PC-9 (cell line): ENCODE measurements around the gene RBM33. TPM values are rescaled to one million over a fixed set of nuclear protein-coding genes. Genes with fewer than 3 reads are reported as not detected.
A peak's percentile ranks its signal among the peaks of the same experiment; 100 is the strongest.

Experiments
- BruUV-seq: library from RNA; stranded (reverse); fragments of 400-500 nt; replicated peaks from 2 replicates; lab custom pipeline; 2021; lab: Mats Ljungman, UMichigan
- CTCF ChIA-PET: fragments of 300-600 bp; sonication (Branson Sonifier 250); formaldehyde crosslinking; loops from one replicate; lab custom pipeline; 2022; ENCODE audit warnings: antibody characterized with exemption; lab: Charles Lee
- POLR2A ChIA-PET: fragments of 300-600 bp; sonication (Branson Sonifier 250); formaldehyde crosslinking; loops from one replicate; lab custom pipeline; 2022; ENCODE audit warnings: antibody characterized with exemption; ENCODE audit not compliant: unreplicated experiment; lab: Charles Lee
- DNase-seq, 2 experiments: peaks; one replicate each; pipeline versions ENCODE4 v3.0.0 to v3.0.0-alpha.2; 2015 to 2022; ENCODE audit warnings: mixed read lengths in 1 of 2
- H2AFZ ChIP-seq: fragments of 200-600 bp; sonication (generic); 2 replicates; pipeline ENCODE4 v1.8.1; 2017; ENCODE audit warnings: antibody characterized with exemption
- H3F3A ChIP-seq: fragments of 200-600 bp; sonication (generic); 2 replicates; pipeline ENCODE4 v1.8.1; 2017; ENCODE audit warnings: antibody characterized with exemption, mild to moderate bottlenecking, low read depth; ENCODE audit not compliant: insufficient read depth
- H3K27ac ChIP-seq: fragments of 200-600 bp; sonication (generic); 2 replicates; pipeline ENCODE4 v1.6.1; 2016; ENCODE audit warnings: mixed run types
- H3K27me3 ChIP-seq: fragments of 200-600 bp; sonication (generic); 2 replicates; pipeline ENCODE4 v1.6.1; 2016; ENCODE audit warnings: low read depth, mixed run types; ENCODE audit not compliant: insufficient read depth
- H3K36me3 ChIP-seq: fragments of 200-600 bp; sonication (generic); 2 replicates; pipeline ENCODE4 v1.6.1; 2016; ENCODE audit warnings: low read depth, mixed run types
- H3K4me1 ChIP-seq: fragments of 200-600 bp; sonication (generic); replicated peaks from 2 replicates; pipeline ENCODE4 v1.6.1; 2016; ENCODE audit warnings: mixed run types; ENCODE audit not compliant: insufficient read depth
- H3K4me2 ChIP-seq: fragments of 200-600 bp; sonication (generic); 2 replicates; pipeline ENCODE4 v1.6.1; 2017; ENCODE audit warnings: mixed run types
- H3K4me3 ChIP-seq: fragments of 200-600 bp; sonication (generic); 2 replicates; pipeline ENCODE4 v1.6.1; 2016; ENCODE audit warnings: mixed run types
- H3K79me2 ChIP-seq: fragments of 200-600 bp; sonication (generic); 2 replicates; pipeline ENCODE4 v1.6.1; 2017; ENCODE audit warnings: low read depth, mixed run types
- H3K9me2 ChIP-seq: fragments of 200-600 bp; sonication (generic); 2 replicates; pipeline ENCODE4 v1.8.1; 2017; ENCODE audit warnings: mild to moderate bottlenecking; ENCODE audit not compliant: insufficient read depth
- H3K9me3 ChIP-seq: fragments of 200-600 bp; sonication (generic); 2 replicates; pipeline ENCODE4 v1.8.1; 2016; ENCODE audit warnings: low read depth; ENCODE audit not compliant: insufficient read depth
- H4K20me1 ChIP-seq: fragments of 200-600 bp; sonication (generic); 2 replicates; pipeline ENCODE4 v1.8.1; 2017; ENCODE audit not compliant: insufficient read depth
- EZH2 ChIP-seq: fragments of 200-600 bp; sonication (generic); IDR thresholded peaks from 2 replicates; pipeline ENCODE4 v1.8.0; 2017; ENCODE audit warnings: antibody characterized with exemption, low read depth
- intact Hi-C: fragments of 100-400 bp; cut with micrococcal nuclease; formaldehyde crosslinking; loops from one replicate; pipeline ENCODE4 v1.10.0; 2022; ENCODE audit not compliant: unreplicated experiment
- total RNA-seq: library from RNA; stranded (reverse); gene quantifications from 2 replicates; pipeline ENCODE4 v1.2.3, GENCODE V29; 2021
- TF ChIP-seq, protein P1 (sequence below): fragments of 200-600 bp; sonication (generic); conservative IDR thresholded peaks from 2 replicates; pipeline ENCODE4 v1.6.1; 2017; ENCODE audit warnings: mixed run types, antibody characterized with exemption, mild to moderate bottlenecking, moderate library complexity

RBM33 gene
- total RNA-seq, 1 experiment from 2014 or later = 85.7 TPM

- POLR2A ChIA-PET = no interaction called here
- TF ChIP-seq EZH2 = no peak
- TF ChIP-seq, protein P1, sequence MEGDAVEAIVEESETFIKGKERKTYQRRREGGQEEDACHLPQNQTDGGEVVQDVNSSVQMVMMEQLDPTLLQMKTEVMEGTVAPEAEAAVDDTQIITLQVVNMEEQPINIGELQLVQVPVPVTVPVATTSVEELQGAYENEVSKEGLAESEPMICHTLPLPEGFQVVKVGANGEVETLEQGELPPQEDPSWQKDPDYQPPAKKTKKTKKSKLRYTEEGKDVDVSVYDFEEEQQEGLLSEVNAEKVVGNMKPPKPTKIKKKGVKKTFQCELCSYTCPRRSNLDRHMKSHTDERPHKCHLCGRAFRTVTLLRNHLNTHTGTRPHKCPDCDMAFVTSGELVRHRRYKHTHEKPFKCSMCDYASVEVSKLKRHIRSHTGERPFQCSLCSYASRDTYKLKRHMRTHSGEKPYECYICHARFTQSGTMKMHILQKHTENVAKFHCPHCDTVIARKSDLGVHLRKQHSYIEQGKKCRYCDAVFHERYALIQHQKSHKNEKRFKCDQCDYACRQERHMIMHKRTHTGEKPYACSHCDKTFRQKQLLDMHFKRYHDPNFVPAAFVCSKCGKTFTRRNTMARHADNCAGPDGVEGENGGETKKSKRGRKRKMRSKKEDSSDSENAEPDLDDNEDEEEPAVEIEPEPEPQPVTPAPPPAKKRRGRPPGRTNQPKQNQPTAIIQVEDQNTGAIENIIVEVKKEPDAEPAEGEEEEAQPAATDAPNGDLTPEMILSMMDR = no peak
- Histone ChIP-seq H3K9me2 (no peaks in the 10 kb centered on the region), H3K27ac (no peak overlapping the region), H3K9me3 (no peaks in the 10 kb centered on the region), H3K4me2 (peak overlapping the region; percentile 71), H3K27me3 (peaks cover 22% of the 10 kb centered on the region; the same call in 1 of the 2 replicates), H3K36me3 (no peaks in the 10 kb centered on the region), H3F3A (no peaks in the 10 kb centered on the region), H4K20me1 (no peaks in the 10 kb centered on the region), H3K4me1 (no peaks in the 10 kb centered on the region), H3K4me3 (peak overlapping the region; percentile 48; the same call in 1 of the 2 replicates), H3K79me2 (no peaks in the 10 kb centered on the region), H2AFZ (no peak overlapping the region)
- CTCF ChIA-PET = no interaction called here
- BruUV-seq = no TSS peak
- intact Hi-C loops = loop anchor here (10.0 kb wide), 2 partner anchors 840 to 1330 kb away; partner anchors contain the start of genes RNF32 and UBE3C
- no peak for DNase-seq
These were observed 160.0 kb downstream of the RBM33 start for GRCh38 chr7:155804431-155804831.

DNA sequence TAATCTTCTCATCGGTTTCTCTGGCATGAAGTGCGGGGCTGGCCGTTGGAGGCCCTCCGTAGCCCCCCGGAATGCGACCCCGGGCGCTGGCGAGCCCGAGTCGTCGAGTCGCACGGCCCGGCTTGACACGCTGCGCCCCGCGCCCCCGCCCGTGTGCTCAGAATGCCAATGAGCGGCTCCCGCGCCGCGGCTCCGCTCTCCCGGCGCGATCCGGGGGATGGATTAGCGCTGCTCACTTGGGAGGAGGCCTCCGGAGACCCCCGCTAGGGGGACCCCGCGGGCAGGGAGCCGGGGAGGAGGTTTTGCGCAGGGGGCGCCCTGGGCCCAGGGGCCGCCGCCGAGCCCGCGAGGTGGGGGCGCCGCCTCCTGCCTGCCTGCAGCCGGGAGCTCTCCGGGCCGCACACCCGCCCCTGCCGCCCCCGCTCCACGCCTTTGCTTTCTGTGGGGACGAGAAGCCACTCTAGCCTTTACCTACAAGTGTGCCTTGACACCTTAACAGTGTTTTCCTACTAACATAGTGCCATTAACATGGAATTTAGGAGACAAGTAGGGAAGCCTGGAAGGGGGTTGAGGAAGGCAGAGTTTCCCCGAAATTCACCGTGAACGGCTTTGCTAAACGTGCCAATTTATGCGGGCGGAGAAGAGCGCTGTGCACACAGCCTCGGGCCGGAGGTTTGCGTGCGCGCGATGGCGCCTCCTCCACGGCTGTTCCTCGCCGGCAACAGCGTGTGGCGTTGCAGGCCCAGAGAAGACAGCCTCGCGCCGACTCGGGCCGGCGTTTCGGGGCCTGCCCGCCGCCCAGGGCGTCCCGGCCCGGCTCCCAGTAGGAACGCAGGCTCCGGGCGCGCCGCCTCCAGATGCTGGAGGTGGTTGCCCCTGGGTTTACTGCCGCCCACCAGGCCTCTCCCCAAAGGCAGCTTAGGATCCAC lies 160.7 kb downstream of the RBM33 start:
- intact Hi-C loops = loop anchor here (1.0 to 10.0 kb wide), 4 partner anchors 668 to 1330 kb away; partner anchors contain the start of genes RNF32 and UBE3C
- Histone ChIP-seq H3K79me2 (no peaks in the 10 kb centered on the region), H2AFZ (0 out of 2 replicates have a peak overlapping the region, but pooled peaks have one; percentile 57), H3K4me1 (no peaks in the 10 kb centered on the region), H3K27me3 (peaks cover 19% of the 10 kb centered on the region; the same call in 1 of the 2 replicates), H3K4me2 (peak overlapping the region; percentile 71), H3K9me2 (no peaks in the 10 kb centered on the region), H3K27ac (no peak overlapping the region), H3K9me3 (no peaks in the 10 kb centered on the region), H4K20me1 (no peaks in the 10 kb centered on the region), H3F3A (no peaks in the 10 kb centered on the region), H3K4me3 (peak overlapping the region; percentile 48; the same call in 1 of the 2 replicates), H3K36me3 (no peaks in the 10 kb centered on the region)
- ChIA-PET CTCF (interaction anchor here (0.5 kb wide), 1 partner anchor 469 kb away, joined by 3 read pairs; no protein-coding TSS in a partner anchor), POLR2A (no interaction called here)
- BruUV-seq = no TSS peak
- DNase-seq = peak in 1 of 2 experiments; percentile 78
- no peak for TF ChIP-seq EZH2
- TF ChIP-seq, protein P1 = peak; percentile 87

GRCh38 chr7:155805826-155806095 lies 161.3 kb downstream of the RBM33 start:
- H3K27me3 ChIP-seq = peaks cover 16% of the 10 kb centered on the region; the same call in 1 of the 2 replicates
- H3K4me1 ChIP-seq = no peaks in the 10 kb centered on the region
- no peaks in the 10 kb centered on the region for H3K9me3 ChIP-seq
- H3K4me3 ChIP-seq = no peak overlapping the region
- ChIA-PET POLR2A (no interaction called here), CTCF (interaction anchor here (0.5 kb wide), 1 partner anchor 468 kb away, joined by 3 read pairs; no protein-coding TSS in a partner anchor)
- H3K27ac ChIP-seq = no peak overlapping the region
- H3K4me2 ChIP-seq = peak overlapping the region; percentile 71; the same call in 1 of the 2 replicates
- no peaks in the 10 kb centered on the region for H4K20me1 ChIP-seq
- TF ChIP-seq, protein P1 = no peak
- BruUV-seq = no TSS peak
- H3F3A ChIP-seq = no peaks in the 10 kb centered on the region
- no peaks in the 10 kb centered on the region for H3K9me2 ChIP-seq
- intact Hi-C loops = loop anchor here (1.0 to 10.0 kb wide), 4 partner anchors 668 to 1329 kb away; partner anchors contain the start of genes RNF32 and UBE3C
- no peak for DNase-seq
- H2AFZ ChIP-seq = no peak overlapping the region
- H3K79me2 ChIP-seq = no peaks in the 10 kb centered on the region
- H3K36me3 ChIP-seq = no peaks in the 10 kb centered on the region
